Thymus (tissue), 11 donors: ENCODE results near the gene FGF2. TPM values are rescaled to one million over a fixed set of nuclear protein-coding genes. Genes with fewer than 3 reads are reported as not detected.

ENCODE experiments used
- DNase-seq, 9 donors: peaks; one replicate each; pipeline ENCODE4 v3.0.0-alpha.2; 2013; ENCODE audit warnings: low spot score in 9 of 9, low read depth in 6 of 9, missing footprints in 1 of 9
- H3K27ac ChIP-seq, 2 donors: one replicate each; pipeline ENCODE4 v1.5.1; 2013; ENCODE audit warnings: control low read depth in 1 of 2, low read depth in 1 of 2, low read length in 1 of 2, mild to moderate bottlenecking in 1 of 2, moderate library complexity in 1 of 2
- H3K27me3 ChIP-seq, 2 donors: one replicate each; pipeline ENCODE4 v1.5.1; 2013; ENCODE audit warnings: low read length in 1 of 2; ENCODE audit not compliant: control insufficient read depth in 2 of 2, insufficient read depth in 1 of 2
- H3K36me3 ChIP-seq, 2 donors: one replicate each; pipeline ENCODE4 v1.5.1; 2013; ENCODE audit warnings: low read length in 1 of 2, mild to moderate bottlenecking in 1 of 2, moderate library complexity in 1 of 2; ENCODE audit not compliant: control insufficient read depth in 2 of 2, insufficient read depth in 2 of 2
- H3K4me1 ChIP-seq, 2 donors: one replicate each; pipeline ENCODE4 v1.5.1; 2013; ENCODE audit warnings: low read length in 2 of 2; ENCODE audit not compliant: control insufficient read depth in 2 of 2, insufficient read depth in 2 of 2
- H3K4me3 ChIP-seq, 2 donors: one replicate each; pipeline ENCODE4 v1.5.1; 2013; ENCODE audit warnings: low read length in 2 of 2, control low read depth in 1 of 2, mild to moderate bottlenecking in 1 of 2
- H3K9me3 ChIP-seq, 2 donors: one replicate each; pipeline ENCODE4 v1.5.1; 2013; ENCODE audit warnings: low read length in 1 of 2, mild to moderate bottlenecking in 1 of 2; ENCODE audit not compliant: control insufficient read depth in 2 of 2, insufficient read depth in 1 of 2
- WGBS: extraction: QIAGEN DNeasy Blood & Tissue Kit; methylation state at CpG from one replicate; pipeline ENCODE4 v1.1.7; 2013; 5-methylcytosine and 5-hydroxymethylcytosine counted together
- polyA plus RNA-seq: library from polyadenylated mRNA; stranded (reverse); fragments of 200-250 nt; gene quantifications from one replicate; pipeline ENCODE4 v1.2.3, GENCODE V29; 2013
- total RNA-seq: library from RNA; stranded (reverse); fragments of 120-200 nt; gene quantifications from one replicate; pipeline ENCODE4 v1.2.4, GENCODE V29; 2013
- donor health status: healthy.

The FGF2 gene
- total and polyA plus RNA-seq, 2 donors, result 2.0 to 3.7 TPM

GRCh38 chr4:122884499-122884898, 57.9 kb downstream of the FGF2 start:
- no peaks in the 10 kb centered on the region for H3K4me1 ChIP-seq
- H3K36me3 ChIP-seq, result no peaks in the 10 kb centered on the region
- no peak for DNase-seq
- peaks cover 0 to 7% of the 10 kb centered on the region in 2 donors for H3K9me3 ChIP-seq
- H3K27me3 ChIP-seq, result no peaks in the 10 kb centered on the region
- no peak overlapping the region for H3K4me3 ChIP-seq
- H3K27ac ChIP-seq, result no peak overlapping the region
- 96% methylated on average over 1 of the region's 1 CpG for WGBS

- Histone ChIP-seq H3K9me3 (no peaks in the 10 kb centered on the region), H3K27me3 (no peaks in the 10 kb centered on the region), H3K36me3 (no peaks in the 10 kb centered on the region), H3K27ac (no peak overlapping the region), H3K4me1 (no peaks in the 10 kb centered on the region), H3K4me3 (no peak overlapping the region)
- no peak for DNase-seq
- 97% methylated on average over 1 of the region's 1 CpG for WGBS
These were observed 63.1 kb downstream of the FGF2 start for GRCh38 chr4:122889726-122890125.

GRCh38 chr4:122890147-122890795, 63.6 kb downstream of the FGF2 start:
- H3K4me1 ChIP-seq, result no peaks in the 10 kb centered on the region
- no peak for DNase-seq
- H3K27ac ChIP-seq, result no peak overlapping the region
- H3K36me3 ChIP-seq, result no peaks in the 10 kb centered on the region
- no peaks in the 10 kb centered on the region for H3K27me3 ChIP-seq
- no peaks in the 10 kb centered on the region for H3K9me3 ChIP-seq
- no peak overlapping the region for H3K4me3 ChIP-seq
- WGBS, result 98% methylated on average over 2 of the region's 2 CpGs

- 99% methylated on average over 3 of the region's 3 CpGs for WGBS
- Histone ChIP-seq H3K9me3 (no peaks in the 10 kb centered on the region), H3K4me1 (no peaks in the 10 kb centered on the region), H3K4me3 (no peak overlapping the region), H3K36me3 (no peaks in the 10 kb centered on the region), H3K27ac (no peak overlapping the region), H3K27me3 (no peaks in the 10 kb centered on the region)
- DNase-seq, result no peak
These were observed 68.2 kb downstream of the FGF2 start for GRCh38 chr4:122894827-122895226.

- H3K4me1 ChIP-seq, result no peaks in the 10 kb centered on the region
- H3K27me3 ChIP-seq, result no peaks in the 10 kb centered on the region
- no peaks in the 10 kb centered on the region for H3K36me3 ChIP-seq
- DNase-seq, result no peak
- H3K27ac ChIP-seq, result no peak overlapping the region
- H3K4me3 ChIP-seq, result no peak overlapping the region
- H3K9me3 ChIP-seq, result no peaks in the 10 kb centered on the region
- WGBS, result 88% methylated on average over 1 of the region's 1 CpG
These were observed 68.8 kb downstream of the FGF2 start for GRCh38 chr4:122895336-122895995.

- no peak for DNase-seq
- H3K27ac ChIP-seq, result no peak overlapping the region
- H3K4me3 ChIP-seq, result no peak overlapping the region
- no peaks in the 10 kb centered on the region for H3K27me3 ChIP-seq
- H3K4me1 ChIP-seq, result no peaks in the 10 kb centered on the region
- H3K9me3 ChIP-seq, result no peaks in the 10 kb centered on the region
- 97% methylated on average over 1 of the region's 1 CpG for WGBS
- no peaks in the 10 kb centered on the region for H3K36me3 ChIP-seq
These were observed 69.6 kb downstream of the FGF2 start for GRCh38 chr4:122896270-122896669.

- H3K36me3 ChIP-seq, result no peaks in the 10 kb centered on the region
- no peaks in the 10 kb centered on the region for H3K27me3 ChIP-seq
- no peak overlapping the region for H3K4me3 ChIP-seq
- H3K9me3 ChIP-seq, result no peaks in the 10 kb centered on the region
- H3K4me1 ChIP-seq, result peaks cover 0 to 2% of the 10 kb centered on the region in 2 donors
- no peak for DNase-seq
- H3K27ac ChIP-seq, result no peak overlapping the region
- 98% methylated on average over 2 of the region's 2 CpGs for WGBS
These were observed 71.9 kb downstream of the FGF2 start for GRCh38 chr4:122898370-122899150.

GRCh38 chr4:122899682-122900081, 73.1 kb downstream of the FGF2 start:
- DNase-seq, result no peak
- no peak overlapping the region for H3K27ac ChIP-seq
- WGBS, result 81% methylated on average over 7 of the region's 7 CpGs
- H3K9me3 ChIP-seq, result no peaks in the 10 kb centered on the region
- no peaks in the 10 kb centered on the region for H3K27me3 ChIP-seq
- no peaks in the 10 kb centered on the region for H3K36me3 ChIP-seq
- H3K4me3 ChIP-seq, result no peak overlapping the region
- peaks cover 0 to 7% of the 10 kb centered on the region in 2 donors for H3K4me1 ChIP-seq

- WGBS, result 98% methylated on average over 3 of the region's 3 CpGs
- H3K27ac ChIP-seq, result no peak overlapping the region
- peaks cover 0 to 7% of the 10 kb centered on the region in 2 donors for H3K4me1 ChIP-seq
- no peak for DNase-seq
- H3K9me3 ChIP-seq, result no peaks in the 10 kb centered on the region
- no peaks in the 10 kb centered on the region for H3K36me3 ChIP-seq
- H3K27me3 ChIP-seq, result no peaks in the 10 kb centered on the region
- H3K4me3 ChIP-seq, result no peak overlapping the region
These were observed 73.7 kb downstream of the FGF2 start for GRCh38 chr4:122900314-122900713.
